Aorta (tissue), 5 donors: ENCODE data around the gene FAM114A1. TPM values are rescaled to one million over a fixed set of nuclear protein-coding genes. Genes with fewer than 3 reads are reported as not detected.
"Not testable (repeated sequence)": the region's sequence is repeated elsewhere in the genome, so short reads cannot be mapped to it uniquely, and the experiment has no call there.

Source experiments
- ATAC-seq: fragments of 200-7000 bp; cut with Tn5 transposase; one replicate; pipeline ENCODE4 v1.9.1; 2022; ENCODE audit warnings: moderate library complexity; ENCODE audit not compliant: low FRiP score
- DNase-seq, 2 donors: peaks; one replicate each; pipeline ENCODE4 v3.0.0-alpha.2; 2020
- H3K27ac ChIP-seq, 2 donors: one replicate each; pipeline ENCODE4 v1.5.1; 2013; ENCODE audit warnings: low read length in 2 of 2, mild to moderate bottlenecking in 2 of 2, moderate library complexity in 2 of 2, control low read depth in 1 of 2, inconsistent platforms in 1 of 2, low read depth in 1 of 2
- H3K27me3 ChIP-seq, 2 donors: one replicate each; pipeline ENCODE4 v1.6.1; 2013; ENCODE audit warnings: control low read depth in 1 of 2, low read length in 1 of 2, mild to moderate bottlenecking in 1 of 2, moderate library complexity in 1 of 2; ENCODE audit not compliant: insufficient read depth in 2 of 2, control insufficient read depth in 1 of 2
- H3K36me3 ChIP-seq, 2 donors: one replicate each; pipeline ENCODE4 v1.6.1; 2013; ENCODE audit warnings: control low read depth in 1 of 2, low read length in 1 of 2, mild to moderate bottlenecking in 1 of 2; ENCODE audit not compliant: insufficient read depth in 2 of 2, control insufficient read depth in 1 of 2
- H3K4me1 ChIP-seq, 2 donors: one replicate each; pipeline ENCODE4 v1.6.1; 2013; ENCODE audit warnings: low read length in 2 of 2, control low read depth in 1 of 2, mild to moderate bottlenecking in 1 of 2, moderate library complexity in 1 of 2; ENCODE audit not compliant: insufficient read depth in 2 of 2, control insufficient read depth in 1 of 2
- H3K4me3 ChIP-seq, 2 donors: one replicate each; pipeline ENCODE4 v1.5.1; 2013; ENCODE audit warnings: low read length in 2 of 2, control low read depth in 1 of 2, mild to moderate bottlenecking in 1 of 2
- H3K9me3 ChIP-seq: one replicate; pipeline ENCODE4 v1.6.1; 2013; ENCODE audit warnings: mild to moderate bottlenecking, low read length; ENCODE audit not compliant: control insufficient read depth
- WGBS, 2 donors: extraction: QIAGEN DNeasy Blood & Tissue Kit; methylation state at CpG; one replicate each; pipeline ENCODE4 v1.1.7; 2013; 5-methylcytosine and 5-hydroxymethylcytosine counted together
- intact Hi-C, 2 donors: fragments of 100-400 bp; cut with DNase I; formaldehyde crosslinking; loops; one replicate each; pipeline versions ENCODE4 v1.14.2 to v1.15.0; 2022
- polyA plus RNA-seq, 2 donors: library from polyadenylated mRNA; stranded (reverse); fragments of 200-250 nt; gene quantifications; one replicate each; pipeline ENCODE4 v1.2.3, GENCODE V29; 2013
- total RNA-seq, 2 donors: library from RNA; stranded (reverse); fragmentation: NEBNext Ultra II Directional; extraction: Animal tissue kit (Norgen Biotek cat#: 25700); gene quantifications; one replicate each; pipeline ENCODE4 v1.2.1, GENCODE V29; 2021
- donor health status: healthy with polysubstance abuse.
- donor health status: Bipolar disorder and iron deficiency.
- donor health status: DM: no; HTN: no; CAD: no.
- donor health status: DM: no; HTN: no; CAD: no.
- donor health status: DM: yes; HTN: yes; CAD: no.

Gene FAM114A1
- total and polyA plus RNA-seq, 4 donors, result 49.6 to 123 (median 81.0) TPM

DNA sequence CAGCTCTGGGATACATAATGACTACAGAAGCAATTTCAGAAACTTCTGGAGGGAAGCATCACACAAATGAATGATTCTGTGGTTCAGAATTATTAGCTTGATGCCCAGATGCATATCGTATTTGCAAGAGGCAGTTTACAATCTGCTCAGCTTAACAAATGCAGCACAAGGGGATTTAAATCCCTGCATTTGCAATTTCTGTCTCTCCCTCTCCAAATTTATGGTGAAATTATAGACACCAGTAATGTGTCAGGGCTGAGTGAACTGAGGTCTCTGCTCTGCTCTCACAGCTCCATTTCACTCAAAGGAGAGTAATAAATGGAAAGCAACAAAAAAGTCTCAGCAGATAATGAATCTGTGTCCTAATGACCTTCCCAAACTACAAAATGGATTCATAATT lies 84.4 kb downstream of the FAM114A1 start:
- Histone ChIP-seq H3K4me1 (no peaks in the 10 kb centered on the region), H3K9me3 (no peaks in the 10 kb centered on the region), H3K27ac (no peak overlapping the region), H3K36me3 (no peaks in the 10 kb centered on the region), H3K27me3 (no peaks in the 10 kb centered on the region), H3K4me3 (no peak overlapping the region)
- intact Hi-C loops, result no loop called here
- no peak for ATAC-seq
- no peak for DNase-seq
- 22 to 56% methylated on average over 1 of the region's 1 CpG for WGBS, 2 donors

DNA sequence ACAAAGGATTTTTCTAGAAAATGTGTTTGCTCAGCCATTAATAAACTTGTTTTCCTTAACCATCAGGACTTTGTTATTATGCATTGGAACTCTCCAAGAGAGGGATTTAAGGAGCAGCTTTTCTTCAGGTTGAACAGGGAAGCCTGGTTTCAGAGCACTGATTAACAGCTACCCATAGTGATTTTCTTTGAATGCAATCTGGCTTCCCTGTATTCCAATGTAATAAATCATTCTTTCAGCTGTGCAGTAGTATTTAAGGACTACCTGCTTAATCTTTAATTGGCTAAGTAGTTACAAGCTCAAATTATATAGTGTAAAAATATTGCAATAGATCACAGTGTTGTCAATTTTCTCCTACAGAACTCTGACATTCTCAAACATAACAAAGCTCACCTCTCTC lies 87.1 kb downstream of the FAM114A1 start:
- no peaks in the 10 kb centered on the region for H3K9me3 ChIP-seq
- intact Hi-C loops, result no loop called here
- DNase-seq, result no peak
- H3K27me3 ChIP-seq, result no peaks in the 10 kb centered on the region
- H3K4me1 ChIP-seq, result no peaks in the 10 kb centered on the region
- H3K36me3 ChIP-seq, result no peaks in the 10 kb centered on the region
- H3K27ac ChIP-seq, result no peak overlapping the region
- no peak overlapping the region for H3K4me3 ChIP-seq
- no peak for ATAC-seq

DNA sequence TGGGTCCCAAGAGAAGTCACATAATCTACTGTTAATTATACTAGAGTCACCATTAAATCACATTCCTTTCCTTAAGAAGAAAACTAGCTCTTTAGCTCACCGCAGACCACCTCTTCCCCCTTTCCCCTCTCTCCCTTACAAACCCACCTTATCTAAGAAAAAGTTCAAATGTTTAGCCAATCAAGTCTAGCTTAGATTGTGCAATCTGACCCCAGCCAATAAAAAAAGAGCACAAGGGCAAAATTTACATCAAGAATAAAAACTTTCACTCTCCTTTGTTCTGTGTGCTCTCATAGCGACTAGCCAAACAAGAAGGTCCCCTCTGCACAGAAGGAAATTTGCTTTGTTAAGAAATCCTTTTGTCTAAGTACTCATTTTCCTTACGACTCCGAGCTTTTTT lies 88.4 kb downstream of the FAM114A1 start:
- no peak overlapping the region for H3K4me3 ChIP-seq
- no peak overlapping the region for H3K27ac ChIP-seq
- no peaks in the 10 kb centered on the region for H3K27me3 ChIP-seq
- no peak for ATAC-seq
- no peak for DNase-seq
- no peaks in the 10 kb centered on the region for H3K4me1 ChIP-seq
- intact Hi-C loops, result no loop called here
- H3K9me3 ChIP-seq, result no peaks in the 10 kb centered on the region
- no peaks in the 10 kb centered on the region for H3K36me3 ChIP-seq
- 86 to 87% methylated on average over 4 of the region's 4 CpGs for WGBS, 2 donors

DNA sequence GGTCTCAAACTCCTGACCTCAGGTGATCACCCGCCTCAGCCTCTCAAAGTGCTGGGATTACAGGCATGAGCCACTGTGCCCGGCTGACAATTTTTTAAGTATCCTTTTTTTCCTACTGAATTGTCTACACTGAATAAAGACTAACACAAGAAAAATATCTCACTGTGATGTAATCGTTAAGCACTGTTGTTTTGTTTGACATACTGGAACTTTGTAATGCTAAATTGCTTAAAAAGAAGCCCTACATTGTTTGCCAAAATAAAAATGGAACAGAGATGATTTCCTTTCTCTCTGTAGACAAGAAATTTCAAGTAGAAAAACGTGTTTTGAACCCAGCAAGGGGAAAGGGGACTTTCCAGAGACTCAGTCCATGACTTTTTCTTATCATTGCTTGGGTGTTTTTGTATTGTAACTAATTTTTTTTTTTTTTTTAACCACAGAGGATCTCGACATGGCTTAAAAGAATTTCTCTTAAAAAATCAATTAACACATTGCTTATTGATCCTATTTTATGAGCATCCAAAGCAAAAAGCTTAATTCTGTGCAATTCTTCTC lies 89.7 kb downstream of the FAM114A1 start:
- ATAC-seq (no peak), DNase-seq (no peak)
- no peaks in the 10 kb centered on the region for H3K4me1 ChIP-seq
- H3K27ac ChIP-seq, result no peak overlapping the region
- intact Hi-C loops, result no loop called here
- no peaks in the 10 kb centered on the region for H3K36me3 ChIP-seq
- no peaks in the 10 kb centered on the region for H3K27me3 ChIP-seq
- H3K9me3 ChIP-seq, result no peaks in the 10 kb centered on the region
- no peak overlapping the region for H3K4me3 ChIP-seq
- 56 to 58% methylated on average over 5 of the region's 5 CpGs for WGBS, 2 donors

DNA sequence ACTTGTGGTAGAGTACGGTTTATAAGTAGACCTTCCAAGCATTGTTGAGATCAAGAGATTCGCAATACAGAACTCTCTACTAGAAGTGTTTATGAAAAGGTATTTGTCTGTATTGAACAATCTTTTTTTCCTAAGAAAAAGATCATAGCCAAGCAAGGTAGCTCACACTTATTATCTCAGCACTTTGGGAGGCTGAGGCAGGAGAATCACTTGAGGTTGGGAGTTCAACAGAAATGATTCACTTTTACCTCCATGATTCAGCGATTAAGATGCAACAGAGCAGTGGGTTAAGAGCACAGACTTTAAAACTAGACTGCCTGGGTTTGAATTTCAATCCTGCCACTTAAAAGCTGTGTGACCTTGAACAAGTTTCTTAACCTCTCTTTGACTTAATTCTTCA lies 90.3 kb downstream of the FAM114A1 start:
- no peak overlapping the region for H3K27ac ChIP-seq

DNA sequence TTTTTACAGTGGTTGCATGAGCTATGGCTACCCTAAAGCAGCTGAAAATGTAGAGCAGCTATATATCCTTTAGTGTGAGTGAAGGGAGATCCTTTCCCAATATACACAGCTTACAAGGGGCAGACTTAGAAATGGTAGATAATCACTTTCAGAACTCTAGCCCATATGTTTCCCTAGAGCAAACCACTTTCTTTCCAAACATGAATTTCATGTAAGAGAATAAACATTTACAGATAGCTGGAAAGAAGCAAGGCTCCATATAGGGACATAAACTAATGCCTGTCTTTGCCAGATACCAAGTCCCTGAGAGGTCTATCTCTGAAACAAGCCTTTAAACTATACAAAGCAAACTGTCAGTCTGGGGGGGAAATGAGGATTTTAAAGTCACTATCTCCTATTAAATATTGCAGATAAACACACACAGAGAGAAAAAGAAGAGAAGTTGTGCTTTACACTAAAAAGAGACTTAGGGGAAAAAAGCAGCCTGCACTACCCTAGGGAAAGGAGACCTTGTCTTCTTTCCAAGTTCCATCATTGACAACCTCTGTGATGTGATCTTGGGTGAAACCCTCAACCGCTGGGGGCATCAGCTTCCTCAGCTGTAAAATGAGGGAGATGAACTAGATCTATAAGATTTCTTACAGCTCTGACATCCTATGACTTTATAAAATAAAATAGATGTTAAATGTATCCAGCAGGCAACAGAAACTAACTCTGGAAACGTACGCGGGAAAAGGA lies 91.0 kb downstream of the FAM114A1 start:
- 86 to 89% methylated on average over 4 of the region's 4 CpGs for WGBS, 2 donors
- DNase-seq (no peak), ATAC-seq (no peak)
- Histone ChIP-seq H3K36me3 (no peaks in the 10 kb centered on the region), H3K9me3 (no peaks in the 10 kb centered on the region), H3K4me3 (no peak overlapping the region), H3K27ac (no peak overlapping the region), H3K27me3 (no peaks in the 10 kb centered on the region), H3K4me1 (no peaks in the 10 kb centered on the region)
- intact Hi-C loops, result no loop called here

More for the DNA sequence above, 90.3 kb downstream of the FAM114A1 start:
- no peak for DNase-seq
- intact Hi-C loops, result no loop called here
- no peak for ATAC-seq
- 95 to 97% methylated on average over 3 of the region's 3 CpGs for WGBS, 2 donors
- Histone ChIP-seq H3K4me1 (no peaks in the 10 kb centered on the region), H3K9me3 (no peaks in the 10 kb centered on the region), H3K27me3 (no peaks in the 10 kb centered on the region), H3K4me3 (no peak overlapping the region), H3K36me3 (no peaks in the 10 kb centered on the region)

DNA sequence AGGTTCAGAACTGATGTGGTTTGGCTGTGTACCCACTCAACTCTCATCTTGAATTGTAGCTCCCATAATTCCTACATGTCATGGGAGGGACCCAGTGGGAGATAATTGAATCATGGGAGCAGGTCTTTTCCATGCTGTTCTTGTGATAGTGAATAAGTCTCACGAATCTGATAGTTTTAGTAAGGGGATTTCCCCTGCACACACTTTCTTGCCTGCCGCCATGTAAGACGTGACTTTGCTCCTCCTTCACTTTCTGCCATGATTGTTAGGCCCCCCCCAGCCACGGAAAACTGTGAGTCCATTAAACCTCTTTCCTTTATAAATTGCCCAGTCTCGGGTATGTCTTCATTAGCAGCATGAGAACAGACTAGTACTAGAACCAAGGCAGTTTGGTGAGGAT lies 91.6 kb downstream of the FAM114A1 start:
- H3K36me3 ChIP-seq, H3K27me3 ChIP-seq, intact Hi-C loops, ATAC-seq, H3K4me3 ChIP-seq, H3K9me3 ChIP-seq, DNase-seq, H3K27ac ChIP-seq, H3K4me1 ChIP-seq: not testable (repeated sequence)
- 86 to 90% methylated on average over 5 of the region's 5 CpGs for WGBS, 2 donors

DNA sequence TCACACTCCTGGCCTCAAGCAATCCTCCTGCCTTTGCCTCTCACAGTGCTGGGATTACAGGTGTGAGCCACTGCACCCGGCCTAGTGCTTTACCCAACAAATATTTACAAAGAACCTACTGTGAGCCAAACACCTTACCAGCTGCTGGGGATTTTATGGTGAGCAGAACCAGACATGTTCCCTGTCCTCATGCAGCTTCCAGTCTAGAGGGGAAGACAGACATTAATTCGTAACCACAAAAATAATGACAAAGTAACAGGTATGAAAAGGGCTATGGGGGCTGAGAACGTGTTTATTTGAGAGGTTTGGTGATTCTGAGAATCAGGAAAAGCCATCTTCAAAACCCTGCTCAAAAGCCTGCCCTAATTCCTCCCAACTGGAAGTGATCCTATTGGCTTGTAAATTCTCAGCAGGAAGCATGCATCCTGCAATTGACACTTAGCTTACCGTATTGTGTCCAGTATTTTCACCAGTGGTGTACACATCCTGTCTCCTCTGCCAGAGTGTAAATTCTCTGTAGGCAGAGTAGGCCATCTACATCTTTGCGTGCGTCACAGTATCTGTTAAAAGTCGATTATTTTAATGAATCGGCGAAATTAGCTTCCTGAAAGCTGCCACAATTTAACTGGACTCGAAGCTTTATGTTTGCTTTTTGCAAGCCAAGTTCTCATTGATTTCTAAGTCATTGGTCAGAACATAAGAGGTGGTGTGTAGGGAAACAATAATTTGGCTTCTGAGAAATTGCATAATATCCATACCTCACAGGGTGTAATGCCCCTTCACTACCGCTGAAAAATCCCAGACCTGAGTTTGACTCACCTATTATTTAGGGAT lies 97.6 kb downstream of the FAM114A1 start:
- Histone ChIP-seq H3K27me3 (no peaks in the 10 kb centered on the region), H3K4me3 (no peak overlapping the region), H3K27ac (no peak overlapping the region), H3K36me3 (no peaks in the 10 kb centered on the region), H3K4me1 (no peaks in the 10 kb centered on the region), H3K9me3 (no peaks in the 10 kb centered on the region)
- 85 to 88% methylated on average over 11 of the region's 11 CpGs for WGBS, 2 donors
- ATAC-seq (no peak), DNase-seq (no peak)
- intact Hi-C loops, result no loop called here

DNA sequence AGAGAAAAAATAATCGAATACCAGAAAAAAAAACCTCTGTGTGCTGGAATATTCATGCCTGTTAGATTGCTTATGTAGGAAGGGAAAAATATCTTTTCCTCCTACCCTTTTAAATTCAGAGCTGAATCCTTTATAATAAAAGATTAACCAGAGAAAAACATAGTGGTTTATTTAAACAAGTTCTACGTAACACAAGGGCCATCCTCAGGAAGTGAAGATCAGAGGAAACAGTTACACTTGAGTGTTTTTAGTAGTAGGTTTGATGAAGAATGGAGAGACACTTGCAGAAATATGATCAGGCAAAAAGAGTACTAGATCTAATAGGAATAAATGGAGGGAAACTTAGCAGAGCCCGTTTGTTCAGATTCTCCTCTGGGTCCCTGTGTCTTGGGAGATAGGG lies 98.3 kb downstream of the FAM114A1 start:
- ATAC-seq (no peak), DNase-seq (no peak)
- intact Hi-C loops, result no loop called here
- Histone ChIP-seq H3K9me3 (no peaks in the 10 kb centered on the region), H3K36me3 (no peaks in the 10 kb centered on the region), H3K27ac (no peak overlapping the region), H3K4me3 (no peak overlapping the region), H3K4me1 (no peaks in the 10 kb centered on the region), H3K27me3 (no peaks in the 10 kb centered on the region)
- 75 to 78% methylated on average over 3 of the region's 3 CpGs for WGBS, 2 donors
